GM21360 (cell line): ENCODE measurements around the gene ELFN1.

ENCODE experiments used
- ATAC-seq: cut with Tn5 transposase; IDR thresholded peaks from one replicate; pipeline ENCODE4 v1.9.1; 2021; ENCODE audit warnings: mild to moderate bottlenecking, moderate library complexity; ENCODE audit not compliant: unreplicated experiment

The ELFN1 gene

GRCh38 chr7:1663223-1663622 lies 6.9 kb upstream of the ELFN1 start:
- no peak for ATAC-seq

- no peak for ATAC-seq
Measured at GRCh38 chr7:1663857-1664651, 6.0 kb upstream of the ELFN1 start.

GRCh38 chr7:1664711-1665548 lies 5.1 kb upstream of the ELFN1 start:
- no peak for ATAC-seq

GRCh38 chr7:1665549-1666316 lies 4.3 kb upstream of the ELFN1 start:
- no peak for ATAC-seq

GRCh38 chr7:1666317-1666822 lies 3.7 kb upstream of the ELFN1 start:
- ATAC-seq = no peak

- ATAC-seq = no peak
Measured at GRCh38 chr7:1666823-1667565, 3.1 kb upstream of the ELFN1 start.

GRCh38 chr7:1667566-1668395 lies 2.3 kb upstream of the ELFN1 start:
- no peak for ATAC-seq

GRCh38 chr7:1668396-1669063 lies 1.5 kb upstream of the ELFN1 start:
- no peak for ATAC-seq

- no peak for ATAC-seq
Measured at GRCh38 chr7:1669064-1669951, 769 bp upstream of the ELFN1 start.

- ATAC-seq = no peak
Measured at GRCh38 chr7:1670894-1671593, 967 bp downstream of the ELFN1 start.

GRCh38 chr7:1671594-1672451 lies 1.7 kb downstream of the ELFN1 start:
- no peak for ATAC-seq

- no peak for ATAC-seq
Measured at GRCh38 chr7:1672851-1673486, 2.9 kb downstream of the ELFN1 start.

GRCh38 chr7:1673581-1674118 lies 3.6 kb downstream of the ELFN1 start:
- ATAC-seq = no peak

GRCh38 chr7:1674161-1675035 lies 4.3 kb downstream of the ELFN1 start:
- no peak for ATAC-seq
